CD4-positive, alpha-beta memory T cell (primary cell): Measurements from ENCODE around the gene BPIFB6. TPM values are rescaled to one million over a fixed set of nuclear protein-coding genes. Genes with fewer than 3 reads are reported as not detected.
A peak's percentile ranks its signal among the peaks of the same experiment; 100 is the strongest.

Experiments used
- CTCF ChIA-PET: fragments of 350-600 bp; sonication (Branson Sonifier 250); formaldehyde crosslinking; loops from one replicate; lab custom pipeline; 2021; ENCODE audit warnings: inconsistent platforms; ENCODE audit not compliant: partially characterized antibody; lab: Charles Lee
- POLR2A ChIA-PET: fragments of 350-600 bp; sonication (Branson Sonifier 250); formaldehyde crosslinking; loops from one replicate; lab custom pipeline; 2021; ENCODE audit not compliant: partially characterized antibody; lab: Charles Lee
- DNase-seq, 5 donors: peaks; one replicate each; pipeline versions ENCODE4 v3.0.0 to v3.0.0-alpha.2; 2020 to 2022; ENCODE audit warnings: mixed read lengths in 1 of 5
- H3K27ac ChIP-seq: one replicate; pipeline ENCODE4 v1.7.0; 2013; ENCODE audit warnings: low read depth, low read length
- H3K27me3 ChIP-seq: 2 replicates; pipeline ENCODE4 v1.7.0; 2013; ENCODE audit warnings: mild to moderate bottlenecking, low read length, moderate library complexity; ENCODE audit not compliant: insufficient read depth
- H3K36me3 ChIP-seq: 2 replicates; pipeline ENCODE4 v1.7.0; 2013; ENCODE audit warnings: mild to moderate bottlenecking, low read length, moderate library complexity; ENCODE audit not compliant: insufficient read depth
- H3K4me1 ChIP-seq: 2 replicates; pipeline ENCODE4 v1.7.0; 2013; ENCODE audit warnings: mild to moderate bottlenecking, low read length, moderate library complexity; ENCODE audit not compliant: insufficient read depth
- H3K4me3 ChIP-seq, 2 donors: one replicate each; pipeline ENCODE4 v1.7.0; 2013; ENCODE audit warnings: low read length in 2 of 2, mild to moderate bottlenecking in 1 of 2
- H3K9me3 ChIP-seq, 2 donors: one replicate each; pipeline ENCODE4 v1.7.0; 2013; ENCODE audit warnings: low read length in 2 of 2, control low read depth in 1 of 2; ENCODE audit not compliant: control insufficient read depth in 1 of 2
- H3K27ac Mint-ChIP-seq, 7 donors: one replicate each; pipeline ENCODE4 v1.8.0; 2020 to 2021; ENCODE audit warnings: mixed read lengths in 7 of 7, mild to moderate bottlenecking in 6 of 7, inconsistent platforms in 3 of 7, moderate library complexity in 3 of 7
- H3K27me3 Mint-ChIP-seq, 2 donors: one replicate each; pipeline ENCODE4 v1.8.0; 2020 to 2021; ENCODE audit warnings: mixed read lengths in 2 of 2
- H3K36me3 Mint-ChIP-seq, 2 donors: one replicate each; pipeline ENCODE4 v1.8.0; 2020 to 2021; ENCODE audit warnings: mixed read lengths in 2 of 2, inconsistent platforms in 1 of 2, mild to moderate bottlenecking in 1 of 2
- H3K4me1 Mint-ChIP-seq, 4 donors: one replicate each; pipeline ENCODE4 v1.8.0; 2020 to 2021; ENCODE audit warnings: mixed read lengths in 4 of 4, mild to moderate bottlenecking in 1 of 4
- H3K4me3 Mint-ChIP-seq, 8 donors: one replicate each; pipeline ENCODE4 v1.8.0; 2020 to 2021; ENCODE audit warnings: mixed read lengths in 8 of 8, mild to moderate bottlenecking in 7 of 8, moderate library complexity in 6 of 8, inconsistent platforms in 3 of 8
- H3K9me3 Mint-ChIP-seq, 8 donors: one replicate each; pipeline ENCODE4 v1.8.0; 2020 to 2021; ENCODE audit warnings: mixed read lengths in 8 of 8, mild to moderate bottlenecking in 5 of 8, inconsistent platforms in 3 of 8, moderate library complexity in 1 of 8
- intact Hi-C: fragments of 100-400 bp; cut with micrococcal nuclease; formaldehyde crosslinking; loops from one replicate; pipeline ENCODE4 v1.15.1; 2023
- polyA plus RNA-seq, 2 donors: library from polyadenylated mRNA; unstranded; fragments of 300-500 nt; fragmentation: Illumina TruSeq; gene quantifications; one replicate each; pipeline ENCODE4 v1.2.3, GENCODE V29; 2021
- total RNA-seq, 2 experiments: library from RNA; stranded (reverse); gene quantifications; one replicate each; pipeline ENCODE4 v1.2.3, GENCODE V29; 2021

The BPIFB6 gene
- total and polyA plus RNA-seq, 4 experiments from 2014 or later = not detected

DNA sequence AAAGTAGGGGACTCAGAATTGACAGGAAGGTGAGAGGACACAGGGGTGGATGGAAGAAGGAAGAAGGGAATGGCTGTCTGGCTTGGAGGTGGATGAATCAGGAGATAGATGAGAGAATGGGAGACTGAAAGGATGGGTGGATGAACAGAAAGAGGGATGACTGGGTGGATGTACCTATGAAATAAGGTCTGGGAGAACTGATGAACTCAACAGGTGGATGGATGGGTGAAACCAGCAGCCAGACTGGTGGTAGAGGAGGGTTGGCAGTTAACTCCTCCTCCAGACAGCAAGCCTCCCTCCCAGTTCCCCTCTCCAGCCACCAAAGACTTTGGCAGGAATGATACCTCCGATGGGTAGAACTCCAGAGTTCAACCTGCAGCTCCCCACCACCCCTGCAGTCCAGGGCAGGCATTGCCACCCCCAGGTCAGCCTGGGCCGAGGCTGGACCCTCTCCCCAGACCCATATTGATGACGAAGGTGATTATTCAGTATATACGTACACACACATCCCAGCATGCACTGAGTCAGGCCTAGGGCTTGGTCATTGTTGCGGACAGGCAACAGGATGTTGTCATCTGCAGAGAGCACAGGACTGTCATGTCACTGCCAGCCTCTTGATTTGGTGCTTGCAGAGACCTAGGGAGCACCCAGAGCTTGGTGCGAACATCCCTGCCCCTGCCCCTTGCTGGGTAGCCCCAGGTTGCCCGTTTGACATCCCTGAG is 29.2 kb upstream of the BPIFB6 start:
- no peak for DNase-seq
- Mint-ChIP-seq H3K9me3 (peaks cover 0 to 8% (median 3%) of the 10 kb centered on the region in 8 donors), H3K4me1 (peaks cover 11 to 36% (median 21%) of the 10 kb centered on the region in 4 donors), H3K36me3 (peaks cover 0 to 4% of the 10 kb centered on the region in 2 donors), H3K27ac (peak overlapping the region in 4 of 7 donors; percentile 9 to 73 (median 28)), H3K27me3 (no peaks in the 10 kb centered on the region), H3K4me3 (no peak overlapping the region)
- H3K27ac ChIP-seq = no peak overlapping the region
- H3K4me3 ChIP-seq = no peak overlapping the region
- H3K9me3 ChIP-seq = peaks cover 0 to 8% of the 10 kb centered on the region in 2 donors
- intact Hi-C loops = no loop called here
- peaks cover 15% of the 10 kb centered on the region for H3K4me1 ChIP-seq
- no peaks in the 10 kb centered on the region for H3K27me3 ChIP-seq
- CTCF ChIA-PET = interaction anchor here (1.3 kb wide), 1 partner anchor 56 kb away, joined by 5 read pairs; no protein-coding TSS in a partner anchor
- H3K36me3 ChIP-seq = no peaks in the 10 kb centered on the region
- POLR2A ChIA-PET = no interaction called here

DNA sequence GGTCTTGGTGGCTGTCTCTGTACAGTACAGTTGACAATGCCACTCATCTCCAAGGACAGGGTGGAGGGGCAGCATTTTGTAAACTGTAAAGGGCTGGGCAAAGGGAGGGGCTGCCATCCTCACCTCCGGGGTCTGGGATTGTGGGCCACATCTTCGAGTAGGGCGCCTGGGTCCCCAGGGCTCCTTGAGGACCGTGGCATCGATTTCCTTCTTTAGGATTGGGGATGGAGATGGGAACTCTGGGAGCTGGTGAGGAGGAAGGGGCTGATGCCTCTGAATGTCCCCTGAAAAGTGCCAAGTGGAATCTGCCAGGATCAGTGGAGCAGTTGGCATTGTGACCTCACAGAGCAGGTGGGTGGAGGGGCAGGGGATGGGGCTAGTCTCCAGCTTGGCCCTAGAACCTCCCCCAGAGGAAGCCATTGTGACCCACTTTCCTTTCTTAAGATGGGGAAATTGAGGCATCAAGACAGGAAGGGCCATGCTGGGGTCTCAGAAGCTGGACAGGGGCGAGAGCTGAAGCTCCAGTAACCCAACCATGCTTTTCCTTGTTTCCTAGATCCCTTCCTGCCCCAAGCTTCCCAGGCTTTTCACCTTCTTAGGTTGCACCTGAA is 27.2 kb upstream of the BPIFB6 start, which contains the start of gene SUN5:
TSS of gene SUN5 (minus strand) at position 293 of the 611 bp plus-strand sequence. CDS start at position 200, 93 bp downstream.
- POLR2A ChIA-PET = interaction anchor here (0.9 to 2.1 kb wide), 2 partner anchors 33 to 38 kb away, joined by 4 to 9 read pairs; no protein-coding TSS in a partner anchor

DNA sequence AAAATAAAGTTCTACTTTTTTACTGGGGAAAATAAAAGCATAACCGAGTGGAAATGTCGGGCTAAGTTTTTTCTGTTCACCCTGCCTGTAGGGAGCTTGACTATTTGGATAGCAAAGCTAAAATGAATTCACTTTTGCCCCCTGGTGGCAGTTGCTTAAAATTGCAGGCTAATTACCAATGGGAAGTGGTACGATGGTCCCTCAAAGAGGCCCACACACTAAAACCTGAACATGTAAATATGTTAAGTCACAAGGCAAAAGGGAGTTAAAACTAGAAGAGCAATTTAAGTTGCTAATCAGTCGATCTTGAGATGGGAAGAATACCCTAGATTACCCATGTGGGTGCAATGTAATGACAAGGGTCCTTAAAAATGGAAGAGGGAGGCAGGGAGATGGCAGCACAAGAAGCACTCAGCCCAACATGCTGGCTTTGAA is 26.3 kb upstream of the BPIFB6 start:
- peaks cover 0 to 8% of the 10 kb centered on the region in 2 donors for H3K9me3 ChIP-seq
- peaks cover 0 to 4% of the 10 kb centered on the region in 2 donors for H3K36me3 Mint-ChIP-seq
- no peaks in the 10 kb centered on the region for H3K27me3 Mint-ChIP-seq
- H3K27ac Mint-ChIP-seq = peak overlapping the region in 1 of 7 donors; percentile 35
- POLR2A ChIA-PET = interaction anchor here (0.9 to 2.1 kb wide), 2 partner anchors 34 to 38 kb away, joined by 4 to 9 read pairs; no protein-coding TSS in a partner anchor
- H3K36me3 ChIP-seq = no peaks in the 10 kb centered on the region
- H3K4me3 ChIP-seq = no peak overlapping the region
- no peak overlapping the region for H3K27ac ChIP-seq
- peaks cover 11% of the 10 kb centered on the region for H3K4me1 ChIP-seq
- H3K27me3 ChIP-seq = no peaks in the 10 kb centered on the region
- DNase-seq = peak in 4 of 5 donors; percentile 19 to 32 (median 28)
- CTCF ChIA-PET = interaction anchor here (0.9 to 3.0 kb wide), 12 partner anchors 10 to 215 kb away, joined by 3 to 23 read pairs (median 6); no protein-coding TSS in a partner anchor
- intact Hi-C loops = loop anchor here (5.0 kb wide), 2 partner anchors 33 to 58 kb away; no protein-coding TSS in a partner anchor
- peaks cover 0 to 8% (median 3%) of the 10 kb centered on the region in 8 donors for H3K9me3 Mint-ChIP-seq
- H3K4me1 Mint-ChIP-seq = peaks cover 6 to 29% (median 14%) of the 10 kb centered on the region in 4 donors
- no peak overlapping the region for H3K4me3 Mint-ChIP-seq

More for the DNA sequence above, 27.2 kb upstream of the BPIFB6 start, which contains the start of gene SUN5:
- no peak within 1 kb of the TSS for H3K4me3 ChIP-seq
- no peak for DNase-seq
- H3K27ac Mint-ChIP-seq = peak within 1 kb of the TSS in 2 of 7 donors; percentile 22 to 35
- H3K27me3 Mint-ChIP-seq = no peaks in the 10 kb centered on the region
- no peaks in the 10 kb centered on the region for H3K36me3 ChIP-seq
- H3K9me3 ChIP-seq = peaks cover 0 to 8% of the 10 kb centered on the region in 2 donors
- CTCF ChIA-PET = interaction anchor here (0.8 to 3.0 kb wide), 14 partner anchors 9 to 214 kb away, joined by 3 to 23 read pairs (median 6); no protein-coding TSS in a partner anchor
- peaks cover 6 to 29% (median 15%) of the 10 kb centered on the region in 4 donors for H3K4me1 Mint-ChIP-seq
- H3K4me3 Mint-ChIP-seq = no peak within 1 kb of the TSS
- peaks cover 11% of the 10 kb centered on the region for H3K4me1 ChIP-seq
- H3K27ac ChIP-seq = no peak within 1 kb of the TSS
- intact Hi-C loops = no loop called here
- peaks cover 0 to 4% of the 10 kb centered on the region in 2 donors for H3K36me3 Mint-ChIP-seq
- H3K27me3 ChIP-seq = no peaks in the 10 kb centered on the region
- H3K9me3 Mint-ChIP-seq = peaks cover 0 to 8% (median 3%) of the 10 kb centered on the region in 8 donors

DNA sequence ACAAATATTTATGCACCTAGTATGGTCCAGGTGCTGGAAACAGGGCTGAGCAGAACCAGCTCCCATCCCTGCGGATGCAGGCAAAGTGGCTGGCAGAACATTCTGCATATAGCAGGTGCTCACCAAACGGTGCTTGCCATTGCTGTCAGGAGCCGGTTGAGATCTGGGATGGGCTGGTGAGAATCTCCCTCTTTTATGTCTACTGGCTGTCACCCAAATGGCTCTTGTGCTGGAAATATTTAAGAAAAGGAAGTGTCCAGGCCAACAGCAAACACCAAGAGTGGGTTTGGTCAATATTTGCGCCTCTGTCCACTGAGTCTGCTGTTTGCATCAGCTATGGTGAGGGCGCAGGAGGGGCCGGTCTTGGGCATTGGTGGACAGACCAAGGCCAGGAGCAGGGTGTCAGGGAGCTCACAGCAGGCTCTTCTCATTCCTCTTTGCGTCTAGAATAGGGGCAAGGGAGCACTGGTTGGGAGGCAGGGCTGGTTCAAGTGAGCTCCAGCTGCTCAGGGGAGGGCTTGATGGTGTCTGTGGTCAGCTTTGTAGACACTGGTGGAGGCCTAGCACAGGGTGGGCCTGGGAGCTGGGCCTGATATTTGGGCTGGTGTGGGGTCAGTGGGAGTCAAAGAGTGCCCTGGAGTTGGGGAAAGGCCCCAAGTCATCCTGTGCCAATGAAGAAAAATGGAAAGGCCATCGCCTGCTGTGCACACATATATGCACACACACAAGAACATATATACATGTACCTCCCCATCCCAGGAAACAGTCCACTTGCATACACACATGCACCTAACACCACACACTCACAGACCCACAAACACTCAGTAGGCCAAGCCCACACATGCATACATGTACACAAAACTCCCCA is 25.3 kb upstream of the BPIFB6 start:
- Mint-ChIP-seq H3K4me3 (no peak overlapping the region), H3K4me1 (peaks cover 6 to 23% (median 10%) of the 10 kb centered on the region in 4 donors), H3K9me3 (peaks cover 0 to 8% (median 3%) of the 10 kb centered on the region in 8 donors), H3K27me3 (no peaks in the 10 kb centered on the region), H3K36me3 (peaks cover 0 to 4% of the 10 kb centered on the region in 2 donors), H3K27ac (no peak overlapping the region)
- ChIA-PET POLR2A (interaction anchor here (1.0 to 2.1 kb wide), 2 partner anchors 38 to 39 kb away, joined by 3 to 9 read pairs; no protein-coding TSS in a partner anchor), CTCF (interaction anchor here (1.0 to 3.0 kb wide), 5 partner anchors 38 to 104 kb away, joined by 3 to 23 read pairs (median 6); no protein-coding TSS in a partner anchor)
- DNase-seq = no peak
- Histone ChIP-seq H3K36me3 (no peaks in the 10 kb centered on the region), H3K4me3 (no peak overlapping the region), H3K9me3 (peaks cover 0 to 8% of the 10 kb centered on the region in 2 donors), H3K27ac (no peak overlapping the region), H3K4me1 (peaks cover 11% of the 10 kb centered on the region), H3K27me3 (no peaks in the 10 kb centered on the region)
- intact Hi-C loops = loop anchor here (5.0 kb wide), 2 partner anchors 34 to 59 kb away; no protein-coding TSS in a partner anchor

DNA sequence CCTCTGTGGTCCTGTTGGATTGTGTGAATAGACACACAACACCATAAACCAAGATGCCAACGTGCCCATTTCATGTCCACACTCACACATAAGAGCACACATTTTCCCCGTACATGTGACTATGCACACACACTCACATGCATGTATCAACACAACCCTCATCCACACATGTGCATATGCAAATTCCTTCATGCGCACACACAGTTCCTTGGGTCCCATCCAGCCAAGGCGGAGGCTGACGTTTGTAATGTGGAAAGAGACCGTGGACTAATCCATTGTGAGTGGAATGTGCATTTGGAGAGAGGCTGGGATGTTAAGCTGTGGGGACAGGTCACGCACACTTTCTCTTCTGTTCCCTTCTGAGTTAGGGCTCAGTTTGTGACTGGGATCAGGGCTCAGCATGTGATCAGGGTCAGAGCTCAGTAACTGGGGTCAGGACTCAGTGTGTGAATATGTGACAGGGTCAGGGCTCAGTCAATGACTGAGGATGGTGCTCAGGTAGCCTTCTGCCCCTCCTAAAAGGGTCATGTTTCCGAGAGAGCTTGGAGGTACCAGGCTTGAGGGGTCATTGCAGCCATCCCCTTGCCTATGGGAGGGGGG is 24.6 kb upstream of the BPIFB6 start:
- no peak for DNase-seq
- Mint-ChIP-seq H3K4me3 (no peak overlapping the region), H3K36me3 (peaks cover 0 to 4% of the 10 kb centered on the region in 2 donors), H3K4me1 (peaks cover 4 to 22% (median 9%) of the 10 kb centered on the region in 4 donors), H3K27me3 (no peaks in the 10 kb centered on the region), H3K27ac (peak overlapping the region in 1 of 7 donors; percentile 20), H3K9me3 (peaks cover 0 to 8% (median 3%) of the 10 kb centered on the region in 8 donors)
- H3K36me3 ChIP-seq = no peaks in the 10 kb centered on the region
- POLR2A ChIA-PET = interaction anchor here (1.0 kb wide), 1 partner anchor 39 kb away, joined by 3 read pairs; no protein-coding TSS in a partner anchor
- no peak overlapping the region for H3K4me3 ChIP-seq
- no peak overlapping the region for H3K27ac ChIP-seq
- H3K27me3 ChIP-seq = no peaks in the 10 kb centered on the region
- intact Hi-C loops = loop anchor here (5.0 kb wide), 2 partner anchors 35 to 60 kb away; no protein-coding TSS in a partner anchor
- H3K4me1 ChIP-seq = peaks cover 11% of the 10 kb centered on the region
- H3K9me3 ChIP-seq = peaks cover 0 to 8% of the 10 kb centered on the region in 2 donors
- CTCF ChIA-PET = interaction anchor here (3.0 kb wide), 1 partner anchor 105 kb away, joined by 23 read pairs; no protein-coding TSS in a partner anchor
